Panc1 (cell line): ENCODE results near the gene GRK2. TPM values are rescaled to one million over a fixed set of nuclear protein-coding genes. Genes with fewer than 3 reads are reported as not detected.

Source experiments
- ATAC-seq: fragments of 200-7000 bp; cut with Tn5 transposase; 2 replicates; pipeline ENCODE4 v1.9.1; 2020; ENCODE audit warnings: mild to moderate bottlenecking, moderate library complexity
- BruUV-seq: library from RNA; stranded (reverse); fragments of 400-500 nt; replicated peaks from 2 replicates; lab custom pipeline; 2021; lab: Mats Ljungman, UMichigan
- CTCF ChIA-PET: fragments of 300-600 bp; sonication (Branson Sonifier 250); formaldehyde crosslinking; loops from one replicate; lab custom pipeline; 2022; ENCODE audit warnings: antibody characterized with exemption; lab: Charles Lee
- POLR2A ChIA-PET: fragments of 300-600 bp; sonication (Branson Sonifier 250); formaldehyde crosslinking; loops from one replicate; lab custom pipeline; 2022; ENCODE audit warnings: antibody characterized with exemption; lab: Charles Lee
- DNase-seq: peaks from one replicate; pipeline ENCODE4 v3.0.0-alpha.2; 2010; ENCODE audit warnings: low read depth, low spot score
- H3K27ac ChIP-seq: 2 replicates; pipeline ENCODE4 v1.5.1; 2011; ENCODE audit warnings: mild to moderate bottlenecking, low read length, inconsistent platforms
- H3K27me3 ChIP-seq: fragments of 200-500 bp; sonication (Bioruptor generic); 2 replicates; pipeline ENCODE4 v1.6.0; 2014; ENCODE audit warnings: low read length, inconsistent platforms; ENCODE audit not compliant: control insufficient read depth, insufficient read depth
- H3K36me3 ChIP-seq: fragments of 200-500 bp; sonication (Bioruptor generic); 2 replicates; pipeline ENCODE4 v1.5.1; 2014; ENCODE audit warnings: inconsistent platforms, mild to moderate bottlenecking, low read length, moderate library complexity; ENCODE audit not compliant: control insufficient read depth, insufficient read depth
- H3K4me1 ChIP-seq: 2 replicates; pipeline ENCODE4 v1.5.1; 2011; ENCODE audit warnings: inconsistent platforms, mild to moderate bottlenecking, low read length, moderate library complexity; ENCODE audit not compliant: control insufficient read depth, insufficient read depth
- H3K4me3 ChIP-seq, 2 experiments: 2 replicates each; pipeline ENCODE4 v1.5.1; 2011 to 2012; ENCODE audit warnings: low read depth in 2 of 2, low read length in 2 of 2, mild to moderate bottlenecking in 2 of 2, inconsistent platforms in 1 of 2, moderate library complexity in 1 of 2
- H3K9me3 ChIP-seq: fragments of 200-500 bp; sonication (Bioruptor generic); 2 replicates; pipeline ENCODE4 v1.5.1; 2014; ENCODE audit warnings: low read depth, mild to moderate bottlenecking, inconsistent platforms, low read length, moderate library complexity; ENCODE audit not compliant: control insufficient read depth, insufficient read depth
- POLR2AphosphoS5 ChIP-seq: IDR thresholded peaks from 2 replicates; pipeline ENCODE4 v1.6.1; 2012; ENCODE audit warnings: mild to moderate bottlenecking, low read depth, low read length, moderate library complexity
- SIN3A ChIP-seq: IDR thresholded peaks from 2 replicates; pipeline ENCODE4 v1.6.1; 2012; ENCODE audit warnings: low read depth, mild to moderate bottlenecking, low read length, moderate library complexity, borderline replicate concordance; ENCODE audit not compliant: insufficient read depth
- TCF7L2 ChIP-seq: IDR thresholded peaks from 2 replicates; pipeline ENCODE4 v1.6.1; 2011; ENCODE audit warnings: mild to moderate bottlenecking, low read depth, low read length, inconsistent platforms
- in situ Hi-C: cut with HindIII; loops from 2 replicates; pipeline ENCODE4 v1.10.0; 2016; ENCODE audit warnings: low sequenced_read_pairs, low pct_unique_long_range_greater_than_20kb
- intact Hi-C: fragments of 100-400 bp; cut with micrococcal nuclease; formaldehyde crosslinking; loops from one replicate; pipeline ENCODE4 v1.10.0; 2022; ENCODE audit not compliant: unreplicated experiment
- total RNA-seq: library from RNA; stranded (reverse); gene quantifications from one replicate; pipeline ENCODE4 v1.2.1, GENCODE V29; 2021; ENCODE audit not compliant: unreplicated experiment
- TF ChIP-seq, protein P1 (sequence below), 2 experiments: IDR thresholded peaks; 2 replicates each; pipeline ENCODE4 v1.6.1; 2011 to 2012; ENCODE audit warnings: low read depth in 2 of 2, control low read depth in 1 of 2, low read length in 1 of 2, mild to moderate bottlenecking in 1 of 2, moderate library complexity in 1 of 2; ENCODE audit not compliant: insufficient read depth in 1 of 2
- TF ChIP-seq, protein P2 (sequence below): fragments of 450-650 bp; IDR thresholded peaks from 2 replicates; pipeline ENCODE4 v1.5.1; 2017; ENCODE audit warnings: mild to moderate bottlenecking

GRK2 gene
- total RNA-seq, 1 experiment from 2014 or later: 103 TPM

GRCh38 chr11:67264260-67264659 lies 2.0 kb upstream of the GRK2 start:
- peaks cover 33% of the 10 kb centered on the region for H3K4me1 ChIP-seq
- BruUV-seq: no TSS peak
- no peak for ATAC-seq
- intact Hi-C loops (loop anchor here (2.0 to 10.0 kb wide), 2 partner anchors 53 to 121 kb away; no protein-coding TSS in a partner anchor), in situ Hi-C loops (no loop called here)
- no peak for DNase-seq
- H3K9me3 ChIP-seq: no peaks in the 10 kb centered on the region
- POLR2A ChIA-PET: no interaction called here
- no peak overlapping the region for H3K4me3 ChIP-seq
- CTCF ChIA-PET: interaction anchor here (3.6 kb wide), 1 partner anchor 53 kb away, joined by 21 read pairs; no protein-coding TSS in a partner anchor
- TF ChIP-seq TCF7L2: no peak
- TF ChIP-seq, protein P1, sequence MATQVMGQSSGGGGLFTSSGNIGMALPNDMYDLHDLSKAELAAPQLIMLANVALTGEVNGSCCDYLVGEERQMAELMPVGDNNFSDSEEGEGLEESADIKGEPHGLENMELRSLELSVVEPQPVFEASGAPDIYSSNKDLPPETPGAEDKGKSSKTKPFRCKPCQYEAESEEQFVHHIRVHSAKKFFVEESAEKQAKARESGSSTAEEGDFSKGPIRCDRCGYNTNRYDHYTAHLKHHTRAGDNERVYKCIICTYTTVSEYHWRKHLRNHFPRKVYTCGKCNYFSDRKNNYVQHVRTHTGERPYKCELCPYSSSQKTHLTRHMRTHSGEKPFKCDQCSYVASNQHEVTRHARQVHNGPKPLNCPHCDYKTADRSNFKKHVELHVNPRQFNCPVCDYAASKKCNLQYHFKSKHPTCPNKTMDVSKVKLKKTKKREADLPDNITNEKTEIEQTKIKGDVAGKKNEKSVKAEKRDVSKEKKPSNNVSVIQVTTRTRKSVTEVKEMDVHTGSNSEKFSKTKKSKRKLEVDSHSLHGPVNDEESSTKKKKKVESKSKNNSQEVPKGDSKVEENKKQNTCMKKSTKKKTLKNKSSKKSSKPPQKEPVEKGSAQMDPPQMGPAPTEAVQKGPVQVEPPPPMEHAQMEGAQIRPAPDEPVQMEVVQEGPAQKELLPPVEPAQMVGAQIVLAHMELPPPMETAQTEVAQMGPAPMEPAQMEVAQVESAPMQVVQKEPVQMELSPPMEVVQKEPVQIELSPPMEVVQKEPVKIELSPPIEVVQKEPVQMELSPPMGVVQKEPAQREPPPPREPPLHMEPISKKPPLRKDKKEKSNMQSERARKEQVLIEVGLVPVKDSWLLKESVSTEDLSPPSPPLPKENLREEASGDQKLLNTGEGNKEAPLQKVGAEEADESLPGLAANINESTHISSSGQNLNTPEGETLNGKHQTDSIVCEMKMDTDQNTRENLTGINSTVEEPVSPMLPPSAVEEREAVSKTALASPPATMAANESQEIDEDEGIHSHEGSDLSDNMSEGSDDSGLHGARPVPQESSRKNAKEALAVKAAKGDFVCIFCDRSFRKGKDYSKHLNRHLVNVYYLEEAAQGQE (IDR thresholded peaks at IDR 0.05; ENCODE audit: insufficient read depth in 1 of 2, low read depth in 2 of 2, low read length in 1 of 2): no peak
- no peak for TF ChIP-seq SIN3A
- no peak for TF ChIP-seq POLR2AphosphoS5
- TF ChIP-seq, protein P2, sequence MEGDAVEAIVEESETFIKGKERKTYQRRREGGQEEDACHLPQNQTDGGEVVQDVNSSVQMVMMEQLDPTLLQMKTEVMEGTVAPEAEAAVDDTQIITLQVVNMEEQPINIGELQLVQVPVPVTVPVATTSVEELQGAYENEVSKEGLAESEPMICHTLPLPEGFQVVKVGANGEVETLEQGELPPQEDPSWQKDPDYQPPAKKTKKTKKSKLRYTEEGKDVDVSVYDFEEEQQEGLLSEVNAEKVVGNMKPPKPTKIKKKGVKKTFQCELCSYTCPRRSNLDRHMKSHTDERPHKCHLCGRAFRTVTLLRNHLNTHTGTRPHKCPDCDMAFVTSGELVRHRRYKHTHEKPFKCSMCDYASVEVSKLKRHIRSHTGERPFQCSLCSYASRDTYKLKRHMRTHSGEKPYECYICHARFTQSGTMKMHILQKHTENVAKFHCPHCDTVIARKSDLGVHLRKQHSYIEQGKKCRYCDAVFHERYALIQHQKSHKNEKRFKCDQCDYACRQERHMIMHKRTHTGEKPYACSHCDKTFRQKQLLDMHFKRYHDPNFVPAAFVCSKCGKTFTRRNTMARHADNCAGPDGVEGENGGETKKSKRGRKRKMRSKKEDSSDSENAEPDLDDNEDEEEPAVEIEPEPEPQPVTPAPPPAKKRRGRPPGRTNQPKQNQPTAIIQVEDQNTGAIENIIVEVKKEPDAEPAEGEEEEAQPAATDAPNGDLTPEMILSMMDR: no peak
- no peaks in the 10 kb centered on the region; the same call in 1 of the 2 replicates for H3K36me3 ChIP-seq
- no peak overlapping the region for H3K27ac ChIP-seq
- no peaks in the 10 kb centered on the region for H3K27me3 ChIP-seq

DNA sequence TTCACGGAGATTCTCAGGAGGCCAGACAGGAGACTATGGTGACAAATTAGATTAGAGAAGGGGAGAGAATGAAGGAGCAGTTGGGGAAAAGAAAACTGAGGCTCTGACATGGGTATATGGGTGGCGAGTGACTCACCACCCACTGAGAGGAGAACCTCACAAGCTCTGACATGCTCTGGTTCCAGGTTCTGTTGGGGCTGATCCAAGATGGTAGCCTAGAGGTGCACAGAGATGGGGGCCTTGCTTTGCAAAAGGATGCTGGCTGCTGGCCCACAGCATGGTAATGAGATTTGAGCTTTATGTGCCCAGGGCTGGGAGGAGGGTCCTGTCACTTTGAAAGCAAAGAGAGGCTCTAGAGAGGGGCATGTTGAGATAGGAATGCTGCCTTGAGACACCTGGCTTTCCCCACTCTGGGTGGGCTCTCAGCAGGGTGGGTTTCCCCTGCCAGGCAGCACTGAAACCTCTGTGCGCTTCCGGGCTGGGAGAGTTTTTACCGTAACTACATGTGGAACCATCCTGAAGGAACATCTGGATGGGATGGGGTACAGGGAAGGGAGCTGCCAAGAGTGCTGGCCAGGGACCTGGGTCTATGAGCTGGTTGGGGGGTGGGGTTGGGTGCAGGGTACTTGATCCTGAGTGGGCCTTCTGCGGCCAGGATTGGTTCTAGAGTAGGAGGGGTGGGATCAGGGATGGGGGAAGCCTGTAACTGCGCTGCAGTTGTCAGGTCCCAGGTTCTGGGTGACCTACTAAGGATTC lies 1.2 kb upstream of the GRK2 start:
- peaks cover 41% of the 10 kb centered on the region for H3K4me1 ChIP-seq
- CTCF ChIA-PET: interaction anchor here (0.7 kb wide), 1 partner anchor 14 kb away, joined by 3 read pairs; no protein-coding TSS in a partner anchor
- BruUV-seq: no TSS peak
- no peaks in the 10 kb centered on the region for H3K9me3 ChIP-seq
- no peak overlapping the region for H3K4me3 ChIP-seq
- no peak overlapping the region for H3K27ac ChIP-seq
- intact Hi-C loops (loop anchor here (2.0 to 10.0 kb wide), 2 partner anchors 52 to 120 kb away; no protein-coding TSS in a partner anchor), in situ Hi-C loops (no loop called here)
- ATAC-seq: no peak
- no peak for TF ChIP-seq TCF7L2
- TF ChIP-seq, protein P2: no peak
- TF ChIP-seq, protein P1 (IDR thresholded peaks at IDR 0.05; ENCODE audit: insufficient read depth in 1 of 2, low read depth in 2 of 2, low read length in 1 of 2): no peak
- no peak for TF ChIP-seq POLR2AphosphoS5
- no peak for TF ChIP-seq SIN3A
- DNase-seq: no peak
- H3K36me3 ChIP-seq: no peaks in the 10 kb centered on the region; the same call in 1 of the 2 replicates
- no peaks in the 10 kb centered on the region for H3K27me3 ChIP-seq
- POLR2A ChIA-PET: interaction anchor here (0.6 kb wide), 1 partner anchor 59 kb away, joined by 3 read pairs; no protein-coding TSS in a partner anchor
